Measurements from ENCODE around the gene TM4SF20. TPM values are rescaled to one million over a fixed set of nuclear protein-coding genes. Genes with fewer than 3 reads are reported as not detected.

The TM4SF20 gene
- total RNA-seq, 3 donors from 2014 or later, result not detected

DNA sequence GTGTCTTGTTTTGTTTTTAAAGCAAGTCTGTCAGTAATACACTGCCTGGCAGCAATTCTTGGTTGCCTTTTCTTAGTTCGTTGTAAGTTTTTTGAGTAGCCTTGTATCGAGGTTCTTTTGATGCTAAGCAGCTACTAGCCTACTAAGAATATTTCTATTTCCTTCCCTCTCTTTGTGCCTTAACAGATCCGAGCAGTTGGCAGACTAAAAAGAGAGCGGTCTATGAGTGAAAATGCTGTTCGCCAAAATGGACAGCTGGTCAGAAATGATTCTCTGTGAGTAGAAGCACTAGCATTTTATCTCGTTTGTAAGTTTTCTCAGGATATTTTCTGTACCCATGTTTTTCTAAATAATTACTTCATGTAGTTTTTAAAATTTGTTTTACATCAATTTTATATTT is 39.0 kb downstream of the TM4SF20 start:
- H3K36me3 ChIP-seq, result no peaks in the 10 kb centered on the region

DNA sequence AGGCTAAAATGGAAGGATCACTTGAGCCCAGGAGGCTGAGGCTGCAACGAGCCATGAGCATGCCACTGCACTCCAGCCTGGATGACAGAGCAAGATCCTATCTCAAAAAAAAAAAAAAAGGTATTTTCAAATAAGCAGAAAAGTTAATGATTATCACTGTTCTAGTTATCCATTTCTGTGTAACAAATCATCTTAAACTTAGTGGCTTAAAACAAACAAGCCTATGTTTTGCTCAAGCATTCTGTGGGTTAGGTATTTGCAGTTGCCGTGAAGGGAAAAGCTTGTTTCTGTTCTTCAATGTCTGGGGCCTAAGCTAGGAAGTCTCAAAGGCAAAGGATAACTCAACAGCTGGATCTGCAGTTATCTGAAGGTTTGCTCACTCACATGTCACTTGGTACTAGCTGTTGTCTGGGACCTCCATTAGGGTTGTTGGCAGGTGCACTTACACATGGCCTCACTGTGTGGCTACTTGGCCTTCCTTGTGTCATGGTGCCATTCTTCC is 40.0 kb downstream of the TM4SF20 start:
- Histone ChIP-seq H3K36me3 (no peaks in the 10 kb centered on the region), H3K9me3 (no peaks in the 10 kb centered on the region), H3K27me3 (no peaks in the 10 kb centered on the region), H3K4me1 (no peaks in the 10 kb centered on the region), H3K27ac (no peak overlapping the region), H3K4me3 (no peak overlapping the region)
- TF ChIP-seq, protein P1, sequence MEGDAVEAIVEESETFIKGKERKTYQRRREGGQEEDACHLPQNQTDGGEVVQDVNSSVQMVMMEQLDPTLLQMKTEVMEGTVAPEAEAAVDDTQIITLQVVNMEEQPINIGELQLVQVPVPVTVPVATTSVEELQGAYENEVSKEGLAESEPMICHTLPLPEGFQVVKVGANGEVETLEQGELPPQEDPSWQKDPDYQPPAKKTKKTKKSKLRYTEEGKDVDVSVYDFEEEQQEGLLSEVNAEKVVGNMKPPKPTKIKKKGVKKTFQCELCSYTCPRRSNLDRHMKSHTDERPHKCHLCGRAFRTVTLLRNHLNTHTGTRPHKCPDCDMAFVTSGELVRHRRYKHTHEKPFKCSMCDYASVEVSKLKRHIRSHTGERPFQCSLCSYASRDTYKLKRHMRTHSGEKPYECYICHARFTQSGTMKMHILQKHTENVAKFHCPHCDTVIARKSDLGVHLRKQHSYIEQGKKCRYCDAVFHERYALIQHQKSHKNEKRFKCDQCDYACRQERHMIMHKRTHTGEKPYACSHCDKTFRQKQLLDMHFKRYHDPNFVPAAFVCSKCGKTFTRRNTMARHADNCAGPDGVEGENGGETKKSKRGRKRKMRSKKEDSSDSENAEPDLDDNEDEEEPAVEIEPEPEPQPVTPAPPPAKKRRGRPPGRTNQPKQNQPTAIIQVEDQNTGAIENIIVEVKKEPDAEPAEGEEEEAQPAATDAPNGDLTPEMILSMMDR (IDR thresholded peaks at IDR 0.05), result no peak
- no peak for TF ChIP-seq POLR2A (IDR thresholded peaks at IDR 0.05)
- TF ChIP-seq POLR2AphosphoS5 (IDR thresholded peaks at IDR 0.05), result no peak
- no peak for DNase-seq (ENCODE audit: low spot score in 2 of 2)
- intact Hi-C loops (cut with DNase I; ENCODE audit: low total_unique reads), result no loop called here

More for the DNA sequence above, 39.0 kb downstream of the TM4SF20 start:
- no peaks in the 10 kb centered on the region for H3K4me1 ChIP-seq
- TF ChIP-seq POLR2AphosphoS5 (IDR thresholded peaks at IDR 0.05) (no peak), POLR2A (IDR thresholded peaks at IDR 0.05) (no peak)
- TF ChIP-seq, protein P1 (IDR thresholded peaks at IDR 0.05), result no peak
- no peak overlapping the region for H3K4me3 ChIP-seq
- no peaks in the 10 kb centered on the region for H3K27me3 ChIP-seq
- intact Hi-C loops (cut with DNase I; ENCODE audit: low total_unique reads), result no loop called here
- H3K9me3 ChIP-seq, result no peaks in the 10 kb centered on the region
- H3K27ac ChIP-seq, result no peak overlapping the region
- DNase-seq (ENCODE audit: low spot score in 2 of 2), result no peak

DNA sequence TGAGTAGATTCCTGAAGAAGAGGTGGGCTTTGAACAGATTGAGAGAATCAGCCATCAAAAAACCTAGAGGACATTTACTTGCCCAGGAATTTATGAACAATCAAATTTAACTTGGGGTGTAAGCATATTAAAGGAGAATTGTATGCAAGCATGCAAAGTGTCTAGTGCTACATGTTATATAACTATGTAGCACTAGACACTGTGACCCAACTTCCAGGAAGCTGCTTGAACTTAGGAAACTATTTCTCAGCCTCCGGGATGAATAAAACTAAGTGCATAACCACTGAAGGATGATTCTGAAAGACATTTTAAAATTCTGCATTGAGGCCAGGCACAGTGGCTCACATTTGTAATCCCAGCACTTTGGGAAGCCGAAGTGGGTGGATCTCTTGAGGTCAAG is 41.7 kb downstream of the TM4SF20 start:
- Histone ChIP-seq H3K36me3 (no peaks in the 10 kb centered on the region), H3K4me1 (no peaks in the 10 kb centered on the region), H3K27ac (no peak overlapping the region), H3K27me3 (no peaks in the 10 kb centered on the region), H3K4me3 (no peak overlapping the region), H3K9me3 (no peaks in the 10 kb centered on the region)
- intact Hi-C loops (cut with DNase I; ENCODE audit: low total_unique reads), result no loop called here
- TF ChIP-seq, protein P1 (IDR thresholded peaks at IDR 0.05), result no peak
- TF ChIP-seq POLR2A (IDR thresholded peaks at IDR 0.05), result no peak
- TF ChIP-seq POLR2AphosphoS5 (IDR thresholded peaks at IDR 0.05), result no peak
- DNase-seq (ENCODE audit: low spot score in 2 of 2), result no peak

DNA sequence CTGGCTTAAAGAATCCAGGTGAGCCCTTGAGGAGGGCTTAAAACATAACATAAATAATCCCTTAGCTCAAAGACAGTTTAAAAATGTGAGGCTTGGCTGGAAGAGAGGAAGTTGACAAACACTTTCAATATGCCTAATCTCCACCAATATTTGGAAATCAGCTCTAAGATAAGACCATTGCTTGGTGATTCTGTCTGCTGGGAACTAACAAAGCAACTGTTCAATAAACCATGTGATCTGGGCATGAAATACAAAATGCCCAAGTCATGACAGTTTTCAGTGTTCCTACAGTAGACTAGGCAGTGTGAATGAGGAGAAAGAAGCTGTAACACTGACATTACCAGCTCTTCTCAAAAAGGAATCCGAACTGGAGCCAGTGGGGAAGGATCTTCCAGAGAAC is 43.4 kb downstream of the TM4SF20 start:
- Histone ChIP-seq H3K9me3 (no peaks in the 10 kb centered on the region), H3K27ac (no peak overlapping the region), H3K27me3 (no peaks in the 10 kb centered on the region), H3K4me1 (no peaks in the 10 kb centered on the region), H3K36me3 (no peaks in the 10 kb centered on the region), H3K4me3 (no peak overlapping the region)
- no peak for DNase-seq (ENCODE audit: low spot score in 2 of 2)
- intact Hi-C loops (cut with DNase I; ENCODE audit: low total_unique reads), result no loop called here
- TF ChIP-seq POLR2AphosphoS5 (IDR thresholded peaks at IDR 0.05) (no peak), POLR2A (IDR thresholded peaks at IDR 0.05) (no peak)
- TF ChIP-seq, protein P1 (IDR thresholded peaks at IDR 0.05), result no peak

DNA sequence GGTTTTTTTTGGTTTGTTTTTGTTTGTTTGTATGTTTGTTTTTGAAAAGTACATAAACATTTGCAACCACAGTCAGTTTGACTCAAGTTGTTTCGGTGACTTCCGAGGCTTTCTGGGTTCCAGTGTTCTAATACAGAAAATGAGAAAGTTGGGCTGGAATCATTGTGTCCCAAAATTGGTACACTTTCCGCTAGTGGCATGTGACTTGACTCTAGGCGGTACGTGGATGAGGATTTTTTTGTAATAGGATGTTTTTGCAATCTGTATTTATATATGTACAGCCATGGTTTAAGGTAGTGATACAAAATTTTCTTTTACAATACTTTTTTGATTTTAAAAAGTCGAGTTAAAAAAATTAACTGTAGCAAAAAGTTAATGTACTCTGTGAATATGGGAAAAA is 52.3 kb downstream of the TM4SF20 start:
- Histone ChIP-seq H3K4me1 (no peaks in the 10 kb centered on the region), H3K27ac (no peak overlapping the region), H3K36me3 (no peaks in the 10 kb centered on the region), H3K9me3 (no peaks in the 10 kb centered on the region), H3K27me3 (no peaks in the 10 kb centered on the region), H3K4me3 (no peak overlapping the region)
- intact Hi-C loops (cut with DNase I; ENCODE audit: low total_unique reads), result no loop called here
- no peak for DNase-seq (ENCODE audit: low spot score in 2 of 2)
- no peak for TF ChIP-seq POLR2AphosphoS5 (IDR thresholded peaks at IDR 0.05)
- no peak for TF ChIP-seq POLR2A (IDR thresholded peaks at IDR 0.05)
- TF ChIP-seq, protein P1 (IDR thresholded peaks at IDR 0.05), result no peak

All from breast epithelium (tissue), 4 donors.